Uterine smooth muscle cell (primary cell): ENCODE results near the gene RAB3D. TPM values are rescaled to one million over a fixed set of nuclear protein-coding genes. Genes with fewer than 3 reads are reported as not detected.

ENCODE experiments used
- total RNA-seq: library from RNA; depleted of rRNA; stranded (reverse); fragments of >200 nt; gene quantifications from 2 replicates; pipeline ENCODE4 v1.2.3, GENCODE V29; 2014

RAB3D gene, protein sequence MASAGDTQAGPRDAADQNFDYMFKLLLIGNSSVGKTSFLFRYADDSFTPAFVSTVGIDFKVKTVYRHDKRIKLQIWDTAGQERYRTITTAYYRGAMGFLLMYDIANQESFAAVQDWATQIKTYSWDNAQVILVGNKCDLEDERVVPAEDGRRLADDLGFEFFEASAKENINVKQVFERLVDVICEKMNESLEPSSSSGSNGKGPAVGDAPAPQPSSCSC
- total RNA-seq = 5.5 and 6.4 TPM in 2 replicates

DNA sequence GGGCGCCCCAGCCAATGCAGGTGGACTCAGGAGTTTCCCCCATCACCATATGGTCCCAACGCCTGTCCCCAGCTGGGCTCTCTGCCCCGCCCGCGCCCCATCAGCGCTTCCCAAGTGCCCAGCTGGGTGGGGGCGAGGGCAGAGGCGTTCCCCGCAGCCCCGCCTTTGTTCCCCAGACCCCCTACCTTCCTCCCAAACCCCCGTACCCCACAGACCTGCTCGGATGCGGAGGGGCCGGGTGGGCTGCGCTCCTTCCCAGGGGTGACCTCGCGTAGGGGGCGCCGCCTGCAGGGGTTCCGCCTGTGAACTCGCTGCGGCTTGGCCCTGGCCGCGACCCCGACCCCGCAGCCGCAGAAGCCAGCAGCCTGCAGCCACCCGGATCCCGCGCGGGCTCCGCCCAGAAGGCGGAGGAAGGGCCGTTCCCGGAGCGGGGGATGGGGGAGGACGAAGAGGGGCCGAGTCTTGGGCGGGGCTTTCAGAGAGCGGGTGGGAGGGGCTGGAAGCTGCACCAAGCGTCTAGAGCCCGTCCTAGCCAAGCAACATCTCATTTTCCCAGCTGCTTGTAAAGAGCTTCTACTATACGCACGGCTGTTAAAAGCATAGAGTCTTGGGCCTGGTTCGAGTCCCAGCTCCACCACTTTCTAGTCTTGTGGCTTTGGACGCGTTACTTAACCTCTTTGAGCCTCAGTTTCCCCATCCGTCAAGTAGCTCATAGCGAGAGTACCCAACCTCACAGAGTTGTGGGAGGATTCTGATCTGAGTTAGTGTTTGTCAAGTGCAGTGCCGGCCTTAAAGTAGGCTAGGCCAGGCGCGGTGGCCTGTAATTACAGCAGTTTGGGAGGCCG, at the start of gene RAB3D:
TSS of gene RAB3D (minus strand) at position 404 of the 845 bp plus-strand sequence. CDS start 2,258 bp downstream, outside the sequence.

DNA sequence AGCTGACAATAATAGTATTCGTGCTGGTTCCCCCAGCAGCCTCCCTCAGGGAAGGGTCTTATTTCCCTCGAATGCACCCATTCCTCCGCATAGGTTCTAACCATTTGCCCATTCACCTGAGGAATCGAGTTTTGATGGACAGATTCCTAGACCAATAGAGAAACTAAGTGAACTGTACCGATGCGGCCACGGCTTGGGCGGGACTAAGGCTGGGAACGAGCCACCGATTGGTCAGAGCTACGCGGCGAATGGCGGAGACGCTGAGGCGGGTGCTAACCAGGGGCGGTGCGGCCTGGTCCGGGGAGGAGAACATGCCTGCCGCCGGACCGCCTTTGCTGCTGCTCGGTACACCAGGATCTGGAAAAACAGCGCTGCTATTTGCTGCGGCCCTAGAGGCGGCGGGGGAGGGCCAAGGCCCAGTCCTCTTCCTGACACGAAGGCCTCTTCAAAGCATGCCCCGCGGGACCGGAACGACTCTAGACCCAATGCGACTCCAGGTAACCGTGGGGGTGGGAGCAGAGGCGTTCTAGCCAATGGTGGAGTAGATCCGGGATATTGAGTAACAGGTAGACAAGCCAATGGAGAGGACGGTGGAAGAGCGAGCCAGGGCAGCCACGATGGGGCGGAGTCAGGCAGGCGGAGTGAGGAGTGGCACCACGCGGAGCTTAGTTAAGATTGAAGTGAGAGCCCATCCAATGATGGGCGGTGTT, 35.1 kb upstream of the RAB3D start, which contains the start of gene SWSAP1:
TSS of gene SWSAP1 (plus strand) at position 234 of the 710 bp plus-strand sequence. CDS start at position 249, 15 bp downstream.

DNA sequence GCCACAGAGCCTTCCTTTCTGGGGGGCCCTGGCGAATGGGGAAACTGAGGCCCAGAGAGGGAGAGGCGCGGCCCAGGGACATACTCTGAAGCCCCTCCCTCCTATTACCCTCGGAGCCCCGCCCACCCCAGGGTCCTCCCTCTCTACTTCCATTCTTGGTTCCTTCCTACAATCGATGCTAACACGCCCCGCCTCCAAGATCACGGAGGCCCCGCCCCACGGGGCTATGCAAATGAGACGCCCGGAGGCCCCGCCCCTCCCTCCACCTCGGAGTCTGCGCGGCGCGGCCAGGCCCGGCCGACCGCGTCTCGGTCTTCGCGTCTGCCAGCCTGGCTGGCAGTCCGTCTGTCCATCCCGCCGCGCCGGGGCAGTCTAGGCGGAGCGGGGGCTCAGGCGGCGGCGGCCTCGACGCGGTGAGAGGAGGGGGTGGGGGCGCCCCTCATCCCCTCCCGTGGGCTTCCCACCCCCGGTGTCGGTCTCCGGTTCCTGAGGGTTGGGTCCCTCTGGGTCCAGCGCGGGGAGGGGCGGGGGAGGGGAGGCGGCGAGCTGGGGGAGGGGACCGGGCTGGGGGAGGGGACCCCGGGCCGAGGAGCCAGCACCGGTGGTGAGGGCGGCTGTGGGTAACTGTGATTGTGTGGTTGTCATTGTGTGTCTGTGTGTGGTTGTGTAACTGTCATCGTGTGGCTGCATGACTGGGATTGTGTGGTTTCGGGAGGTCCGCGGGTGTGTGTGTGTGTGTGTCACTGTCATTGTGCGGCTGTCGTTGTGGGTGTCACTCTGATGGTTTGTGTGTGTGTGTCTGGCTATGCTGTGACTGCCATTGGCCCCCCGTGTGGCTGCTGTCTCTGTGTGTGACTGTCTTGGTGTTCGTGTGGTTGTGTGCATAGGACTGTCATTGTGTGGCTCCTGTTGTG, 16.0 kb upstream of the RAB3D start, which contains the start of gene PLPPR2:
TSS of gene PLPPR2 (plus strand) at position 273 of the 914 bp plus-strand sequence. CDS start 2,242 bp downstream, outside the sequence.

DNA sequence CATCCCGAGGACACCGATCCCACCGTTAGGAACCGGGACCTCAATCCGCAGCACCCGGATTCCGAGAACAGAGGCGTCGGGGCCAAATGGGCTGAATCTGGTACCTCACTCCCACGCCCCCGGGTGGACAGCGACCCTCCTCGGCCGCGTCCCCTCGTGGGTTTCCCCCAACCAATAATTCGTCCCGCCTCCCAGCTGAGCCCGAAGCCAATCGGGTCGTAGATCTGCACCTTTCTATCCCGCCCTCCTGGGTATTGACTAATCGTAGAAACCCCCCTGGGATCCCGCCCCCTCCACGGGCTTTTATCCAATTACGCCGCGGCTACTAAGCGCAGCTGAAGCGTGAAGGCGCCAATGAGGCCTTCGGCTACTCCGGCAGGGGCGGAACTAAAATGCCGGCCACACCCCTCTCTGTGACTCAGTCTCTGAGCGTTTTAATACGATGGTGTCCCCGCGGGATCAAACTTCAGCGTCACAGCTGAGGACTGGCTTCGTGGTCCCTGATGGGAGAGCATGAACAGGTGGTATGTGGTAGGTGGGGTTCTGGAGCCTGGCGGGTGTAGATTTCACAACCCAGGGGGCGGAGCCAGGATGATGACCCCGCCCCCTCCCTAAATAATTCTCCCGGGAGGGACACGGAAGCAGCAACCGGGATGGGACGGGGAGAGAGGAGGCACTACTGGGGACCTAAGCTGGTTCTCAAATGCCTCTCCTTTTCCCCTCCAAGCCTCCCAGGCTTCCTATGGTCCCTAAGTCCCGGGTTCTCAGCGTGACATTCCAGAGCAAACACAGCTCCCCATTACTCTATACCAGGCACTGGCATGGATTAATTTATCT, 6.9 kb upstream of the RAB3D start, which contains the start of the genes CCDC159 and TMEM205:
TSS of gene CCDC159 (plus strand) at position 416 of the 837 bp plus-strand sequence. CDS start at position 504, 88 bp downstream.
TSS of gene TMEM205 (minus strand) at position 165 of the 837 bp plus-strand sequence. CDS start 649 bp downstream, outside the sequence.

DNA sequence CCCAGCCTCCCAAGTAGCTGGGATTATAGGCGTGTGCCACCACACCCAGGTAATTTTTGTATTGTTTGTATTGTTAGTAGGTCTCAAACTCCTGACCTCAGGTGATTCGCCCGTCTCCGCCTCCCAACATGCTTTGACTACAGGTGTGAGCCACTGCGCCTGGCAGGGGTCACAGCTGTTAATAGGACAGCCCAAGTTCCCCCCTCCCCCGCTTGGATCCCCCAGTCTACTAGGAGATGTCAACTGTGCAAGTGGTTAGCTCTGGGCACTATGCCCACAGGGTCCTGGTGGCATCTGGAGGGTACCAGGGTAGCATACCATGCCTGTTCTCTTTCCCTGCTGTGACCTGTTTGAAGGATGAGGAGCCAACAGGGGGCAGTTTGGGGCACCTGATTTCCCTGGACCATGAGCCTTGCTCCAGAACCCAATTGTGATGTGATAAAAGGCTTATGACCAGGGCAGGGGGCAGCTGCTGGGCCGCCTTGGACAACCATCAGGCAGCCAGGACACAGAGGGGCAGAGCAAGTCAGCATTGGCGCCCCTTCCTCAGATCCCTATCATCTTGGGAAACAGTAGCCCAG, 43.7 kb downstream of the RAB3D start, which contains the start of gene TSPAN16:
TSS of gene TSPAN16 (plus strand) at position 496 of the 581 bp plus-strand sequence. CDS start 138 bp downstream, outside the sequence.

Other genes with a start within 250 kb of the RAB3D start
- gene SPC24, start 183.9 kb downstream of the RAB3D start, total RNA-seq = 50.2 and 237 TPM in 2 replicates
- 403 and 554 TPM in 2 replicates for gene KANK2, start 142.1 kb downstream of the RAB3D start, total RNA-seq
- gene ANGPTL8, start 100.0 kb downstream of the RAB3D start, total RNA-seq = not detected in 2 replicates
- gene DOCK6, start 77.1 kb downstream of the RAB3D start, total RNA-seq = 17.0 and 18.4 TPM in 2 replicates
- not detected in 2 replicates for gene TSPAN16, start 43.5 kb downstream of the RAB3D start, total RNA-seq
- gene TMEM205, start 6.6 kb upstream of the RAB3D start, total RNA-seq = 64.9 and 71.7 TPM in 2 replicates
- 3.9 and 10.4 TPM in 2 replicates for gene CCDC159, start 6.9 kb upstream of the RAB3D start, total RNA-seq
- gene PLPPR2, start 15.8 kb upstream of the RAB3D start, total RNA-seq = 7.9 and 11.4 TPM in 2 replicates
- gene SWSAP1, start 35.0 kb upstream of the RAB3D start, total RNA-seq = 0.33 and 0.62 TPM in 2 replicates
- 6.7 and 8.1 TPM in 2 replicates for gene EPOR, start 44.7 kb upstream of the RAB3D start, total RNA-seq
- gene RGL3, start 79.7 kb upstream of the RAB3D start, total RNA-seq = 0.50 and 1.00 TPM in 2 replicates
- 0.22 and 0.37 TPM in 2 replicates for gene ODAD3, start 95.5 kb upstream of the RAB3D start, total RNA-seq
- gene PRKCSH, start 96.0 kb upstream of the RAB3D start, total RNA-seq = 118 and 167 TPM in 2 replicates
- gene ELAVL3, start 141.4 kb upstream of the RAB3D start, total RNA-seq = 0.12 TPM in 1 of 2 replicates, not detected in the other
- gene ZNF653, start 166.2 kb upstream of the RAB3D start, total RNA-seq = 8.2 and 10.6 TPM in 2 replicates
- 42.2 and 47.6 TPM in 2 replicates for gene ECSIT, start 189.5 kb upstream of the RAB3D start, total RNA-seq
- gene CNN1, start 199.2 kb upstream of the RAB3D start, total RNA-seq = 20.4 and 37.0 TPM in 2 replicates
- gene ELOF1, start 219.6 kb upstream of the RAB3D start, total RNA-seq = 26.0 and 31.2 TPM in 2 replicates
- 2.7 and 9.9 TPM in 2 replicates for gene ACP5, start 238.0 kb upstream of the RAB3D start, total RNA-seq